Transverse colon (tissue), 4 donors: ENCODE data around the gene PUS1.
A peak's percentile ranks its signal among the peaks of the same experiment; 100 is the strongest.

Experiments
- EP300 ChIP-seq: sonication (generic); formaldehyde crosslinking; IDR thresholded peaks from one replicate; pipeline ENCODE4 v1.6.1; 2017; ENCODE audit warnings: antibody characterized with exemption, low read depth
- POLR2A ChIP-seq: fragments of 450-650 bp; IDR thresholded peaks from one replicate; pipeline ENCODE4 v1.6.1; 2016; ENCODE audit warnings: antibody characterized with exemption, mild to moderate bottlenecking, moderate library complexity
- POLR2AphosphoS5 ChIP-seq, 3 donors: sonication (generic); formaldehyde crosslinking; IDR thresholded peaks; one replicate each; pipeline ENCODE4 v1.6.1; 2016; ENCODE audit warnings: antibody characterized with exemption in 3 of 3
- TF ChIP-seq, protein P1 (sequence below), 5 experiments: fragments of 200-600 bp in 3 of 5; fragments of 450-650 bp in 2 of 5; sonication (generic) in 3 of 5; IDR thresholded peaks; 1 replicate in 2 of 5; 2 replicates in 3 of 5; pipeline ENCODE4 v1.5.1; 2016 to 2017; ENCODE audit warnings: antibody characterized with exemption in 5 of 5, inconsistent platforms in 3 of 5, mild to moderate bottlenecking in 2 of 5, moderate library complexity in 1 of 5

GRCh38 chr12:131912518-131913274, 16.4 kb upstream of the PUS1 start:
- TF ChIP-seq, protein P1, sequence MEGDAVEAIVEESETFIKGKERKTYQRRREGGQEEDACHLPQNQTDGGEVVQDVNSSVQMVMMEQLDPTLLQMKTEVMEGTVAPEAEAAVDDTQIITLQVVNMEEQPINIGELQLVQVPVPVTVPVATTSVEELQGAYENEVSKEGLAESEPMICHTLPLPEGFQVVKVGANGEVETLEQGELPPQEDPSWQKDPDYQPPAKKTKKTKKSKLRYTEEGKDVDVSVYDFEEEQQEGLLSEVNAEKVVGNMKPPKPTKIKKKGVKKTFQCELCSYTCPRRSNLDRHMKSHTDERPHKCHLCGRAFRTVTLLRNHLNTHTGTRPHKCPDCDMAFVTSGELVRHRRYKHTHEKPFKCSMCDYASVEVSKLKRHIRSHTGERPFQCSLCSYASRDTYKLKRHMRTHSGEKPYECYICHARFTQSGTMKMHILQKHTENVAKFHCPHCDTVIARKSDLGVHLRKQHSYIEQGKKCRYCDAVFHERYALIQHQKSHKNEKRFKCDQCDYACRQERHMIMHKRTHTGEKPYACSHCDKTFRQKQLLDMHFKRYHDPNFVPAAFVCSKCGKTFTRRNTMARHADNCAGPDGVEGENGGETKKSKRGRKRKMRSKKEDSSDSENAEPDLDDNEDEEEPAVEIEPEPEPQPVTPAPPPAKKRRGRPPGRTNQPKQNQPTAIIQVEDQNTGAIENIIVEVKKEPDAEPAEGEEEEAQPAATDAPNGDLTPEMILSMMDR (IDR thresholded peaks at IDR 0.05), result no peak
- TF ChIP-seq POLR2A (no peak), POLR2AphosphoS5 (IDR thresholded peaks at IDR 0.05) (peak in 1 of 3 donors; percentile 50), EP300 (no peak)
